Activated CD8-positive, alpha-beta memory T cell treated with anti-CD3 and anti-CD28 coated beads, Interleukin-2, amount 50 U/mL, for 24 hours (primary cell): Measurements from ENCODE around the gene CMTM7.

Experiments
- DNase-seq: peaks from one replicate; pipeline ENCODE4 v3.0.0-alpha.2; 2020; ENCODE audit errors: extremely low read depth

Gene CMTM7

DNA sequence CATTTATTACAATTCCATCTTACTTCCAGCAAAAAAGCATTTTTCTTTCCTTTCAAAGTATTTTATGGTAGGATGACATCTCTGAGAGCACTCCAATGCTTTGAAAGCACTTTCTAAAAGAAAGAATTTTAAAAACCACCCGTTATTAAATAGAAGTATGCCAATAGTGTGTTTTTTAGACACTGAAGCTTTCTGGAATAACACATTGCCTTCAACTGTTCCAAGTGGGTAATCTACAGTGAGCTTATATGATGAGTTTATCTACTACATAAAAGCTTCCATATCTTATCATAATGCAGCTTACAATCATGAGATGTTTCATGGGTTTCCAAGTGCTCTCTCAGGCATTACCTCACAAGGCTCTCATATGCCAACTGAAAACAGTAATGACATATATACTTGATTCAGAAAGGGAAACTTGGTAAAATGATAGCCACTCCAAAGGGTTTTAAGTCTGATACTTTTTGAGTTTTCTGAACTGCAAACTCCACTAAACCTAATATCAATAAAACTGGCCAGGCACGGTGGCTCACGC lies 96.9 kb downstream of the CMTM7 start:
- DNase-seq = no peak

DNA sequence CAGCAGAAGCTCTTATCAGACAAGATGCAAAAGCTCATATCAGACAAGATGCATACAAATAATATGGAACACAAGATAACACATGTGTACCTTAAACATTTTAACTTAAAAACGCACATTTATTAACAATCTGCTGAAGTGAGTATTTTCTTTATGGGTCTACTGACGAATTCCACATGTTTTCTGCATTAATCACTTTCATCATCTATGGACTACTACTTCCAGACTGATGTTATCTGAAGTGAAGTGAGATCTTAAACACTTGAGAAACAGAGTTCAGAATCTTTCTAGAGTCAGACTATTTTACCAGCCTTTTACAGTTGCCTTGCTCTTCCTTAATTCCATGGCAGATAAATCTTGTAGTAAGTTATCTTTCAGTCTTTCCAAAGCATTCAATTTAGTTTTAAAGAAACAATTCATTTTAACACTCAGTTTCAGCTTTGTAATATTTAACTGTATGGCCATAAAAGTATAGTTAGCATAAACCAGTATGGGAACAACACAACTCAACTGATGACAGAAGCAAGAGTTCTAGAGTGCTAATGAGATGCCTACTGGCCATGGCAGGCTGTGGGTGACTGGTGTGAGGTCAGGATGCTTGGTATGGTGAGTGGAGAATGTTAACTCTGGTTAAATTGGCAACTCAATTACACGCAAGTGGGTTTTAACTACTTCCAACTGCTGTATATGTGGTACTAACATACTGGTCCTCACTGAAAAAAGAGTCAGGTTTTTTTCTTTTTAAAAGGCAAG lies 101.2 kb downstream of the CMTM7 start:
- DNase-seq = no peak

DNA sequence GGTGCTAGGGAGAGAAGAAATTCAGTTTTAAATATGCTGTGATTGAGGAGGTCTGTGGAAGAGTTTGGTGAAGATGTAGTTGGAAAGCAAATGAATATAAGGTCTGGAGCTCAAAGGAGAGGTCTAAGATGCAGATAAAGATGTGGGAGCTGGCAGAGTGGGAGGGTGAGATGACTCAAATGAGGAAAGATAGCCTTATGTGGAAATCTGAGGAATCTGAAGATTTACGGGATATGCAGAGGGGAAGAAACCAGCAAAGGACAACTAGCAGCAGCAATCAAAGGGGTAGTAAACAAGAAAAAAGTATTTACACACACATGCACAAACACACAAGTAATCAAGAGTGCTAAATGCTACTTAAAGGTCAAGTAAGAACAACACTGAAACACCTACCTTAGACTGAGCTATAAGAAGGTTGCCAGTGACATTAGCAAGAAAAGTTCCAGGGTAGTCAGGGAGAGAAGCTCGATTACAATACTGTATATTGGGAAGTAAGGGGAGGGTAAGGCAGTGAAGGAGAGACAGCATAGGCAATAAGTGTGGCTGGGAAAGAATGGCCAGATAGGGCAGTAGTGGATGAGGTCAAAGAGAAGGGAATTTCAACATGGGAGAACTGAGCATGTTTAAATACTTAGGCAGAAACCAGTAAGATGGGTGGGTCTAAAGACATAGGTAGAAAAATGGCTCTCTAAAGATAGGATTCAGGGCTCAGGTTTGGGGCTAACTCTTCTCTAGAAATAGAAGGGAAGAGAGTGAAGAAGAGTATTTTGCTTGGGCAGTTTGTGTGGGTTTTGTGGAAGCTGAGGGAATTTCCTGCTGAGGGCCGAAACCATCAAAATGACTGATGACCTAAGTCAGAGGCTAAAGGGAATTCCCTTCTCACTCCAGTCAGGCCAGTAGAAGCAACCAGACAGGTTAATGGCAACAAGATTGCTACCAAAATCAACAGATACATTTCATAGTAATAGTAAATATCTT lies 102.1 kb downstream of the CMTM7 start:
- DNase-seq = no peak

DNA sequence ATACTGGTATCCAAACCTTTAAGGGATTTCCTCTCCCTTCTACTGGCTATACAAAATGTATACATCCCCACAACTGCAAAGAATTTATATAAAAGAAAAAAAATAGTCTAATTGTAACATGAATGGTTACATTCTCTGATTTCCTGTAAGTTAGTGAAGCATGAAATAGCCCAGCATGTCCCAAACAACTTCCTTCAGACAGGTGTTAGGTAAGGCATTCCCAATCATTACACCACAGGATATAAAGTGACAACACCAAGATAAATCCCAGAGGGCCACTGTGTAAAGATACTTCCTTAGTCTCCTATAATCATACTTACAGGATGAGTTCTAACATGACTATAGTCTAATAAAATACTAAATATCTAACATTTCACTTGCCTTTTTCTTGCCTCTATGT lies 103.4 kb downstream of the CMTM7 start:
- no peak for DNase-seq

DNA sequence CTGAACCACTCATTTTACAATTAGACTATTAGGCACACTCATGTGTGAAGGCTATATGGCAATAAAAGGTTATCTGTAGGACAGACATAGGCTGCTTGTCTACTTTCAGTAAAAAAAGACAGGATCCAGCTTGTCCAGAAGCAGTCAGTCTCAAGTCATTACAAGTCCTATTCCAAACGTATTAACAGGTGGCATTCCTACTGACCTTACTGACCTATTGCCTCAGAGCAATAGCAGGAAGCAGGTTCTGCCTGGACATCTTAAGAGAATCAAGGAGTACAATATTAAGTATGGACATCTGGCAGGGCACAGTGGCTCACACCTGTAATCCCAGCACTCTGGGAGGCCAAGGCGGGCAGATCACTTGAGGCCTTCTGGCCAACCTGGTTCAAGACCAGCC lies 104.0 kb downstream of the CMTM7 start:
- DNase-seq = no peak

DNA sequence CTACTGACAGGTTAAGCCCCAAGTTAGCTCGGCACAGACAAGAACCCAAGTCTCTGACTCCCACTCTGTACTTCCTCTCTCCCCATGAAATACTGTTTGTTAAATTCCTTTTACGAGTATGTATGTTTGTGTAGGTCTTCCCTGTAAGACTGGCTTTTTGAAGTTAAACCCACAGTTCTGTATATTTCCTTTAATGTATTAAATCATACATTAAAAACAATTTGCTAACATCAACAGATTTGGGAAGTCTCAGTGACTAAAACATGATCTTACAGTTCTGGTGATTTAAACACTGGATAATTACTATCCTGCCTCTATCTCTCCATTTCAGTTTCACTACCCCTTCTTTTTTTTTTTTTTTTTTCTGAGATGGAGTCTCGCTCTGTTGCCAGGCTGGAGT lies 106.6 kb downstream of the CMTM7 start:
- no peak for DNase-seq

DNA sequence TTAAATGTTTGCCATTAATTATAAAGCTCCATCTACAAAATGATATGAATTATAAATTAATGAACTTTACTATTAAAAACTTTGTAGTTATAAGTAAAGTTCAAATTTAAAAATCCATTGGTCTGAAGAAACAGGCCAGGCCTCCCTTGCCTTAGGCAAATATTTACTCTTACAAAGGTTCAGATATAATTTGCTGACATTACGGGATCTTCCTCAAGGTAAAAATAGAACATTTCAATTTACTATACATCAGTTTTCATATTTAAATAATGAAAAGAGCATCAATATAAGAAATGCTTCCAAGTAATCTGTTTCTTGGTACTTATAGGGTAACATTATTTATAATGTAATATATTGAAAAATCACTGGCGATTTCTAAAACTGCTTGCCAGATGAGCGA lies 107.3 kb downstream of the CMTM7 start:
- DNase-seq = no peak

DNA sequence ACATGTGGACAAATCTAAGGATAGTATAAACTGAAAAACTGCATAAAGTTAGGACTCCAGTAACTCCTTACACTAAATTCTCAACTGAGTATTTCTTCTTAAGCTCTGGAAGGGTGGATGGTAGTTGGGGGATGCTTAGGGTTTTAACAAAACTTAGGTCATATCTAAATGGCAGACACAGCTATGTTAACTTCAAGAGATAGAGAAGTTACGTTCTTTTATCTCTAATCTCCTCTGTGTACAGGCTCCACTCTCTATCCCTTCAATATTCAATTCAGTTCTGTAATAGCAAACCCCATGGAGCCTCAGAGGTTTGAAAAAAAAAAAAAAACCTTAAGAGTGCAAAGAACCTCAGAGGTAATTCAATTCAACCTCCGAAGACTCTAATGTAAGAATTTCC lies 107.9 kb downstream of the CMTM7 start:
- DNase-seq = no peak

DNA sequence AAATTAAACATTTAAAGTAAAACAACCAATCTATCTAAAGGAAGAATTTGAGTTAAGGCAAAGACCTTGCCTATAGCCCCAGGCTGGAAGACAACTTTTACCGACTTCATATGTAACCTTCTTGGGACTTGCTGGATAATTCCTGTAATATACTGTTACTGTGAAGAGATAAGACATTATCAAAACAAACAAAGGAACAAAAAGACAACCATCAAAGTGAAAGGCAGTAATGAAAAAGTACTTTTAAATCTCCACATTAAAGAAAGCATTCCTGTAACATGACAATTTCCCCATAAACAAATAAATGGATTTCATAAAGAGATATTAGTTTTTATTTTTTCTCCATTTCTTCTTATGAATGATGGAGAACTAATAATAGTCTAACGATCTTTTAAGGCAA lies 108.6 kb downstream of the CMTM7 start:
- no peak for DNase-seq

DNA sequence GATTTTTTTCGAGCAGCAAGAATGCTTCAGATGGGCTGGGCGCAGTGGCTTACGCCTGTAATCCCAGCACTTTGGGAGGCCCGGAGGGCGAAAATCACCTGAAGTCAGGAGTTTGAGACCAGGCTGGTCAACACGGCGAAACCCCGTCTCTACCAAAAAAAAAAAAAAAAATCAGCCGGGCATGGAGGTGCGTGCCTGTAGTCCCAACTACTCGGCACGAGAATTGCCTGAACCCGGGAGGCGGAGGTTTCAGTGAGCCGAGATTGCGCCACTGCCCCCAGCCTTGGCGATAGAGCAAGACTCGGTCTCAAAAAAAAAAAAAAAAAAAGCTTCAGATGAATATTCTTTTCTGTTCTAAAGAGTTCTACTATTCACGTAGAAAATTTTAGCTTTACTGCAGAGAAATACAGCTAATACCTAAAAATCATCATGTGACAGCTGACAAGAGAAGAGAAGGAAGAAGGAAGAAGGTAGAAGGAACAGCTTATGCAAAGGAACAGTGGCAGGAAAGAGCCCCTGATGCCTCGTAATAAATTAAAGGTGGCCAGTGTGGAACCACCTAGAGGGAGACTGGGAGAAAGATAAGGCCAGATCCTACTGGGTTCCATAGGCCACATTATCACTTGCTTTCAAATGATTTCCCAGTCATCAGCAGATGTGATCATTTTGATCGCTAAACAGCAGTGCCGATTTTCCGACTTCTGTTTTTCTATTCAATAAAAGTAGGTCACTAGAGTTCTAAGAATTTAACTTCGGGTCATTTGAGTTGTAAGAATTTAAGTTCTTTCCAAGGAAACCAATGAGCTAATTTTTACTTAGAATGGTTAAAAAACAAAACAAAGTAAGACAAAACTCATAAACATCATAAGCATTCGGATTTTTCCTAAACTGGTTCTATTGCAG lies 109.5 kb downstream of the CMTM7 start:
- no peak for DNase-seq

DNA sequence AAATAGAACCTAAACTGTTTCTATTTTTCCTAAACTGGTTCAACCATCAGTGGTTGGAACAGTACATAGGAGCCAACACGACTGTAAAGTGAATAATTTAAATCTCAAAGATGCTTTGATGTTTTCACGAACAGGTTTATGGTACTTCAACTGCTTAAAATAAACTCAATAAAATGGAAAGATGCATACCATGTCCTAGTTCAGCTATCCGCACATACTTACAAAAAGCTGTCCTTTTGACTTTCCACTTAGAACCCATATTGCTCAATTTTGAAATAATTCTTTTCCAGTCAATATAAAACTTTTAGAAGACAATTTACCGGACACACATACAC lies 110.1 kb downstream of the CMTM7 start:
- no peak for DNase-seq

DNA sequence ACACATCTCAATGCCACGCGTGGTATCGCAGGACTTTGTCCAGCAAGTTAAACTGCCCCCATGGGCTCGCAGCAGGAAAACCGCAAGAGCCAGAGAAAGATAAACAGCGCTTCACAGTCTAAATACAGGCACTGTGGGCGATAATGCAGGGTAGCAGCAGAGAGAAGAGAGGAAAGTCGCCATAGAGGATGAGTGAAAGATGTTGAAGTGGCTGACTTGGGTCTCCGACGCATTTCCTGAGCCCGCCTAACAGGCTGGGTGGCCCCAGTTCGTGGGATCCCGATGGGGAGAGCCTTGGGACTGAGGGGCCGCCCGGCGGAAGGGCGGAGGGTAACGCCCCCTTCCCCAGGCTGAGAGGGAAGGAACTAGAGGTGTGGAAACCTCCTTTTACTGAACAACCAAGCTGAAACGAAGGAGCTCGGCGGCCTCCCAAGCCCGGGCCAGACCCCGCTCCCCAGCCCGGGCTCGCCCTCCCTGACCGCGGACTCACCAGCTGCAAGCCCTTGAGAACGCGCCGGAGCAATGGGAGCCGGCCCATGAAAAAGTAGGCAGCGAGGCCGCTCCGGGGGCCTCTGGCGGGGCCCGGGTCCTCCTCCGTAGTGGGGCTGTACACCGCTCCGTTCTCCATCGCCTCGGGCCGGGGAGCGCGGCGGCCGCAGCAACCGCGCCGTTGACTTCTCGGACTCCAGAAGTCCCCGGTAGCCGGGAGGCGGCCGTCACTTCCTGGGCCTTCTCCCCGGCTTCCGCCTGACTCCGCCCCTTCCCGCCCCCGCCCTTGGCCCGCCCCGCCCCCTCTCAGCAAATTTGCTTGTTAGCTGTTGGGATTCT lies 110.7 kb downstream of the CMTM7 start, which contains the start of gene CMTM6:
Gene CMTM6, minus strand, starts transcription at position 735 of the 828 bp plus-strand sequence. Its CDS starts 107 bp downstream, at position 628.
- peak; percentile 31 for DNase-seq

DNA sequence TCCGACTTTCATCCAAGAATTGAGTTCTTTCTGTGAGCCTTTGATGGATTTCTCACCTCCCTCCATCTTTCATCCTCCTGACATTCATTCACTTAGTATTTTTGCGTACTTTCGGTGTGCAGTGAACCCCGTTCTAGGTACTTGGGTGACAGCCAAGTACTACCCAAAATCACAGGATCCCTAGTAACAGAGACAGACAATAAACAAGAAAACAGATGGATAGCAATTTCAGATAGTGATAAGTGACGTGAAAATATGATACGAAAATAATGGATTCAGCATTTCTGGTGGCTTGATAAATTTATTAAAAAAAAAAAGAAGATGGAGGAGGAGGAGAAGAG lies 111.3 kb downstream of the CMTM7 start:
- DNase-seq = no peak
